ENCODE results near the gene EID2B.

DNA sequence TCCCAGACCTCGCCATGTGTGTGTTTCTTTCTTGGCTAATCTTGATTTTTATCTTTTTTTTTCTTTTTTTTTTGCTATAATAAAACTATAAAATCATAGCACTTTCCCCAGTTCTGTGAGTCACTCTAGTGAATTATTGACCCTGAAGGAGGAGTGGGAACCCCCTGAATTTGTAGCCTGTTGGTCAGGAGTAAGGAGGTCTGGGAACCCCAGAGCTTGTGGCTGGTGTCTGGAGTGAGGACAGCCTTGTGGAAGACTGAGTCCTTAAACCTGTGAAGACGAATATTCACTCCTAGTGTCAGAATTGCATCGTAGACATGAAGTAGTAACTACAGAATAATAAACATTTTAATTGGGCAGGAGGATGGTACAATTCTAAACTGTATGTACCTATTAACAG is 7.4 kb downstream of the EID2B start:
- TF ChIP-seq, protein P1, sequence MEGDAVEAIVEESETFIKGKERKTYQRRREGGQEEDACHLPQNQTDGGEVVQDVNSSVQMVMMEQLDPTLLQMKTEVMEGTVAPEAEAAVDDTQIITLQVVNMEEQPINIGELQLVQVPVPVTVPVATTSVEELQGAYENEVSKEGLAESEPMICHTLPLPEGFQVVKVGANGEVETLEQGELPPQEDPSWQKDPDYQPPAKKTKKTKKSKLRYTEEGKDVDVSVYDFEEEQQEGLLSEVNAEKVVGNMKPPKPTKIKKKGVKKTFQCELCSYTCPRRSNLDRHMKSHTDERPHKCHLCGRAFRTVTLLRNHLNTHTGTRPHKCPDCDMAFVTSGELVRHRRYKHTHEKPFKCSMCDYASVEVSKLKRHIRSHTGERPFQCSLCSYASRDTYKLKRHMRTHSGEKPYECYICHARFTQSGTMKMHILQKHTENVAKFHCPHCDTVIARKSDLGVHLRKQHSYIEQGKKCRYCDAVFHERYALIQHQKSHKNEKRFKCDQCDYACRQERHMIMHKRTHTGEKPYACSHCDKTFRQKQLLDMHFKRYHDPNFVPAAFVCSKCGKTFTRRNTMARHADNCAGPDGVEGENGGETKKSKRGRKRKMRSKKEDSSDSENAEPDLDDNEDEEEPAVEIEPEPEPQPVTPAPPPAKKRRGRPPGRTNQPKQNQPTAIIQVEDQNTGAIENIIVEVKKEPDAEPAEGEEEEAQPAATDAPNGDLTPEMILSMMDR (IDR thresholded peaks at IDR 0.05): no peak
- TF ChIP-seq POLR2A (IDR thresholded peaks at IDR 0.05): no peak

All from testis (tissue), 2 donors.